Stimulated activated naive CD8-positive, alpha-beta T cell treated with anti-CD3 and anti-CD28 coated beads, Interleukin-15, Interleukin-2, amounts not matched to agents 100 ng/mL and 50 ng/mL, for 24 hours (primary cell): ENCODE results near the gene FOSL2.

ENCODE experiments used
- H3K27ac Mint-ChIP-seq: one replicate; pipeline ENCODE4 v1.8.0; 2021; ENCODE audit warnings: mild to moderate bottlenecking, mixed read lengths
- H3K27me3 Mint-ChIP-seq: one replicate; pipeline ENCODE4 v1.8.0; 2021; ENCODE audit warnings: mixed read lengths
- H3K36me3 Mint-ChIP-seq: one replicate; pipeline ENCODE4 v1.8.0; 2021; ENCODE audit warnings: low read depth, mixed read lengths
- H3K4me1 Mint-ChIP-seq: one replicate; pipeline ENCODE4 v1.8.0; 2021; ENCODE audit warnings: low read depth, mixed read lengths
- H3K4me3 Mint-ChIP-seq: one replicate; pipeline ENCODE4 v1.8.0; 2021; ENCODE audit warnings: mild to moderate bottlenecking, mixed read lengths
- H3K9me3 Mint-ChIP-seq: one replicate; pipeline ENCODE4 v1.8.0; 2021; ENCODE audit warnings: mixed read lengths

Gene FOSL2

DNA sequence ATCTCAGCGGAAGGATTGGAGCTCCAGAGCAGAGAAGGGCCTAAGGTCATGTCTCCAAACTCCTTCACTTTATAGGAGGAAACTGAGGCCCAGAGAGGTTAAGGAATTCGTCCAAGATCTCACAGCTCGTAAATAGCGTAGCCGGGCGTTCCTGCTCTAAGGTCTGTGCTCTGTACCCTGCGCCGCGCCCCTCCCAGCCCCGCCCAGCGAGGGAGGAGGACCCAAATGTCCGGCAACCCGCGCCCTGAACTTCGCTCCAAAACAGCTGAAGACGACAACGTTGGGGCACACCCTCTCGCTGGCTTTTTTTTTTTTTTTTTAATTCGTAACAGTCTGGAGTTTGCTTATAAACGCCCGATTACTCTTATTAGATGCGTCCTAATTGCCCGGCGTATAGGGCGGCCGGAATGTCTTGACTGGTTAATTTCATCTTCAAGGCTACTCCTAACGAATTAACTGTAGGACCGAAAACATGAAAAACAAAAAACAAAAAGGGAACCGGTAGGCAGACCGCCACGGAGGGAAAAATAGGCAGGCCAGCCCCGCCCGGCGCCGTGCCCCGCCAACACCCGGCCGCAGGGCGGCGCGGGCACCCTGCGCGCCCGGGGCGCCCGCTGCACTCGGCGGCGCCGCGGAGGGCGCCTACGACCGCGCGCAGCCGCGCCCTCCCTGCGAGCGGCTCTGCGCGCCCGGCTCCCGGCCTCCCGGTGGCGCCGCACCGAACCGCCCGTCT is 928 bp upstream of the FOSL2 start:
- peak overlapping the region; percentile 84 for H3K4me3 Mint-ChIP-seq
- H3K27ac Mint-ChIP-seq = peak overlapping the region; percentile 92
- H3K27me3 Mint-ChIP-seq = no peaks in the 10 kb centered on the region
- no peaks in the 10 kb centered on the region for H3K9me3 Mint-ChIP-seq
- H3K4me1 Mint-ChIP-seq = peaks cover 42% of the 10 kb centered on the region
- H3K36me3 Mint-ChIP-seq = peaks cover 4% of the 10 kb centered on the region

DNA sequence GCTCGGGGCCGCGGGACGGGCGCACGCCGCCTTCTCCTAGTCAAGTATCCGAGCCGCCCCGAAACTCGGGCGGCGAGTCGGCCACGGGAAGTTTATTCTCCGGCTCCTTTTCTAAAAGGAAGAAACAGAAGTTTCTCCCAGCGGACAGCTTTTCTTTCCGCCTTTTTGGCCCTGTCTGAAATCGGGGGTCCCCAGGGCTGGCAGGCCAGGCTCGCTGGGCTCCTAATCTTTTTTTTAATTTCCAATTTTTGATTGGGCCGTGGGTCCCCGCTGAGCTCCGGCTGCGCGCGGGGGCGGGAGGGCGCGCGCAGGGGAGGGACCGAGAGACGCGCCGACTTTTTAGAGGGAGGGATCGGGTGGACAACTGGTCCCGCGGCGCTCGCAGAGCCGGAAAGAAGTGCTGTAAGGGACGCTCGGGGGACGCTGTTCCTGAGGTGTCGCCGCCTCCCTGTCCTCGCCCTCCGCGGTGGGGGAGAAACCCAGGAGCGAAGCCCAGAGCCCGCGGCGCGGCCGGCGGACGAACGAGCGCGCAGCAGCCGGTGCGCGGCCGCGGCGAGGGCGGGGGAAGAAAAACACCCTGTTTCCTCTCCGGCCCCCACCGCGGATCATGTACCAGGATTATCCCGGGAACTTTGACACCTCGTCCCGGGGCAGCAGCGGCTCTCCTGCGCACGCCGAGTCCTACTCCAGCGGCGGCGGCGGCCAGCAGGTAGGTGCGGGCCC is 617 bp downstream of the FOSL2 start:
- Mint-ChIP-seq H3K27ac (peak overlapping the region; percentile 98), H3K36me3 (peaks cover 4% of the 10 kb centered on the region), H3K4me3 (no peak overlapping the region), H3K27me3 (no peaks in the 10 kb centered on the region), H3K9me3 (no peaks in the 10 kb centered on the region), H3K4me1 (peaks cover 26% of the 10 kb centered on the region)

DNA sequence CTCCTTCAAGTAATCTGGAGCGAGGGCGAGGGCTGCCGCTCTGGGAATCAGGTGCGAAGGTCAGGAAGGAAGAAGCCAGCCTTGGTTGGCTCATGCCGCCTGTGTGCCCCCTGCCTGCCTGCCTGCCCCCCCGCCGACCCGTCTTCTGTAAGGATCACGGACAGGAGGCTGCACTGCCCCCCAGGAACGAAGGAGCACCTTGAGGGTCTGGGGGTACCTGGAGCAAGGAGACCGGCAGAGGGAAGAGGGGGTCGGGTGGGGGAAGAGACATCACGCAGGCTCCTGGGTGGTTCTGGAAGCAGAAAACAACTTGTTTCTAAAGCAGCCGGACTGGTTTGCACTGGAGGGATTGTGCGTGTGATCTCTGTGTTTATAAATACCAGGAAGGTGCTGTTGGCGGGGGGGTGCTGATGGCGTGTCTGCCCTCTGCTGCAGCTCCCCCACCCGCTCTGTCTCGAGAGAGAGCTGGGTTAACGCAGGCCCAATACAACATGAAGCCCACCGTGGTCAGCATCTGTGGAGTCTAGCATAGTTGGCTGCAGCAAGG is 1.7 kb downstream of the FOSL2 start:
- no peak overlapping the region for H3K4me3 Mint-ChIP-seq
- H3K27me3 Mint-ChIP-seq = no peaks in the 10 kb centered on the region
- no peaks in the 10 kb centered on the region for H3K9me3 Mint-ChIP-seq
- H3K4me1 Mint-ChIP-seq = peaks cover 17% of the 10 kb centered on the region
- no peak overlapping the region for H3K27ac Mint-ChIP-seq
- H3K36me3 Mint-ChIP-seq = peaks cover 4% of the 10 kb centered on the region

DNA sequence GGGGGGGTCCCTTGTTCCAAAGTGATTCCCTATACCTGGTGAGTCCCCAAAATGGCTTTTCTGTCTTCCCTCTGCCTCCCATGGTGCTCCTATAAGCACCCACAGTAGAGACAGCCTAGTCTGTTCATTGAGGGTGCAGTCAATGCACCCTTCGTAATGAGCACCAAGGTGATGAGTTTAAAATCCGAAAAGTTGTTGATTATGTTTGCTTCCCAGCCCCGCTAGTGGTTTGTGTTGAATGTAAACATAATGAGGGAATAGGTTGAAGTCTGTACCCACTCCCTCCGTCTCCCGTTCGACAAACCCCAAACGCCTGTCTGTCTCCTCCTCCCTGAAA is 2.3 kb downstream of the FOSL2 start:
- Mint-ChIP-seq H3K9me3 (no peaks in the 10 kb centered on the region), H3K4me1 (peaks cover 11% of the 10 kb centered on the region), H3K36me3 (peaks cover 4% of the 10 kb centered on the region), H3K4me3 (no peak overlapping the region), H3K27ac (no peak overlapping the region), H3K27me3 (no peaks in the 10 kb centered on the region)

DNA sequence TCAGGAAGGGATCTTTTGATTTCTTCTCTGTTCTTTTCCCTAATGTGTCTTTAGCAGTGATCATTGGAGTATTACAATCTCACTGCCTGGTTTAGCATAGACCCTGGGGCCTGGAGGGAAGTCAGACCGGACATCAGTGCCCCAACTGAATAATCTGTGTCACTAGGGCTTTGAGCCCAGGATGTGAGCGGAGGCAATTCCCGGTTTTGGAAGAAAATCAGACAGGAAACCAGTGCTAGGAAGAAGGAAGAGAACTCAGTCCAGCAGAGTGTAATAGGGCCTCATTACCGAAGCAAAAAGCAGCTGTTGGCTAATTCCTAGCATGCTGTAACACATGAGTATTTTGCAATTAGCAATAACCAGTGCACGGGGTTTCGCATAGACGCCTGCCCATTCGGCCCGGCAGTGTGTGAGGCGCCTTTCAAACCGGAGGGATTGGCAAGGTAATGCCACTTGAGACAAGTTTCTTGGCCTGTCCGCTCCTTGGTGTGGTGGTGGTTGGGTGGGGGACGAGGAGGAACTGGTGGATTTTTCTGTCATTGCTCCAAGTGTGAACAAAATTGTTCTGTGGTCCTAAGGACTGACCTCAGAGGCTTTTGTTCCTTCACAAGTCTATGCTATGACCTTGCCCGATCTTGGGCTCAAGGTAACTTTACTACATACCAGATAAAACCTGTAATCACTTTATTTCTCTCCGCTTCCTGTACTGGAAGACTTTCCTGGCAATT is 2.8 kb downstream of the FOSL2 start:
- peaks cover 14% of the 10 kb centered on the region for H3K4me1 Mint-ChIP-seq
- no peak overlapping the region for H3K27ac Mint-ChIP-seq
- H3K9me3 Mint-ChIP-seq = no peaks in the 10 kb centered on the region
- no peaks in the 10 kb centered on the region for H3K27me3 Mint-ChIP-seq
- H3K36me3 Mint-ChIP-seq = peaks cover 10% of the 10 kb centered on the region
- H3K4me3 Mint-ChIP-seq = no peak overlapping the region

DNA sequence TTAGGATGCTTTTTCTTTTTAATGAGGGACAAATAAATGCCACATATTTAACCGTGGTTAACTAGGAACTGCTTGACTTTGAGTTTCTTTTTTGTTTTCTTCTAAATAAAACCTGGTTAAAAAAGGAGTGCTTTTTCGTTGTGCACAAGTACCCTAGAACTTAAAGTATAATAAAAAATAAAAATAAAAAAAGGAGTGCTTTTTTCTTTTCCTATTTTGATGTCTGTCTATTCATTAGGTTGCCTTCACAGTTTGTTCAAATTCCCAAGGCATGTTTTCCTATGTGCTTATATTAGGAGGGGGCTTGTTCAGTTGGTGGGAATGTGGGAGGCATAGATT is 4.4 kb downstream of the FOSL2 start:
- H3K4me1 Mint-ChIP-seq = peaks cover 18% of the 10 kb centered on the region
- no peaks in the 10 kb centered on the region for H3K9me3 Mint-ChIP-seq
- no peak overlapping the region for H3K27ac Mint-ChIP-seq
- H3K27me3 Mint-ChIP-seq = no peaks in the 10 kb centered on the region
- H3K4me3 Mint-ChIP-seq = no peak overlapping the region
- H3K36me3 Mint-ChIP-seq = peaks cover 20% of the 10 kb centered on the region

DNA sequence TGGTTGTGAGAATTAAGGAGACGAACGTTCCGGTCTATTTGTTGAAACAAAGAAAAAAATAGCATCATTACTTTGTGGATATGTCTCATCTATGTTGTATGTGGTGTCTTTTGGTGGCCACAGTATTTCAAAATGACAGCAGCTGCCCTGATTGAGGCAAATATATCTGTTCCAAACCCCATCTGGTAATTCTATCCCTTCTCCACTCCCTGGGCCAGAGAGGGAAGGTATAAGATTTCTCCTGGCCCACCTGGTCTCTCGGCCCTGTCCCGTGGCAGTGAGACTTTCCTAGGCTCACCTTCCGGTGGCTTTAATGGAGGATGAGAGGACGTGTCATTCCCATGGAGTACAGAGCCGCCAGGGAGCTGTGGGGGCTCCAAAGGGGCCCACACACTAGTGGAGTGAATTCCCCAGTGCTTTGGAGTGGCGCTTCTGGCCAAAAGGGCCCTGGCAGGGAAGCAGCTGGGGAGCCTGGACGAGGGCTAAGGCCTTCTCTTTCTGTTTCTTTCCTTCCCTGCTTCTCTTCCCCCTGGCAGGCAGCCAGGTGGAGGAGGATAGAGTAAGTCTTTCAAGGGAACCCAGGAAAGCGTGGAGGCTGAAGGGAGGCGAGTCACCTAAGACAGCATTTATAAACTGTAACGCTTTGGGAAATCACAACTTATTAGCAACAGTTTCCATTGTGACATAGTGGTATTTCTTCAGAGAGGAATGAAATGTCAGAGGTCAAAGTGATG is 5.6 kb downstream of the FOSL2 start:
- no peaks in the 10 kb centered on the region for H3K27me3 Mint-ChIP-seq
- no peaks in the 10 kb centered on the region for H3K9me3 Mint-ChIP-seq
- peaks cover 30% of the 10 kb centered on the region for H3K4me1 Mint-ChIP-seq
- H3K36me3 Mint-ChIP-seq = peaks cover 28% of the 10 kb centered on the region
- peak overlapping the region; percentile 85 for H3K27ac Mint-ChIP-seq
- H3K4me3 Mint-ChIP-seq = no peak overlapping the region

DNA sequence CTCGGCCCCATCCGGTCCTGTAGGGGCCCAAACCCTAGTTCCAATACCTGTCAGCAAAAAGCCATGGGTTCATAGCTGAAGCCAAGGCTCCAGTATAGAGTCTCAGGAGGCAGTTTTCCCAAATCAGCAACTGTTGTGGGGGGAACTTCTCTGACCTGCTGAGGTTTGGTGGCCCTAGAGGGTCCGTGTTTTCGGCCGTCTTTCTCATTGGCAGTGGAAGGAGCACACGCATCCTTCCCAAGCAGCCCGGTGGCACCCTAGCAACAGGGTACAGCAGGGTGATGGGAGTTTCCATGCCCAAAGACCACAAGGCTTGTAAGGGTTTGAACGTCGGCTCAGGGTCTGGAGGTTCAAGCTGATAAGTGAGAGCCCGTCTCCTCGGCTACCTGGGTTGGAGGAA is 6.6 kb downstream of the FOSL2 start:
- Mint-ChIP-seq H3K9me3 (no peaks in the 10 kb centered on the region), H3K4me1 (peaks cover 39% of the 10 kb centered on the region), H3K4me3 (peak overlapping the region; percentile 16), H3K27ac (peak overlapping the region; percentile 17), H3K36me3 (peaks cover 38% of the 10 kb centered on the region), H3K27me3 (no peaks in the 10 kb centered on the region)

DNA sequence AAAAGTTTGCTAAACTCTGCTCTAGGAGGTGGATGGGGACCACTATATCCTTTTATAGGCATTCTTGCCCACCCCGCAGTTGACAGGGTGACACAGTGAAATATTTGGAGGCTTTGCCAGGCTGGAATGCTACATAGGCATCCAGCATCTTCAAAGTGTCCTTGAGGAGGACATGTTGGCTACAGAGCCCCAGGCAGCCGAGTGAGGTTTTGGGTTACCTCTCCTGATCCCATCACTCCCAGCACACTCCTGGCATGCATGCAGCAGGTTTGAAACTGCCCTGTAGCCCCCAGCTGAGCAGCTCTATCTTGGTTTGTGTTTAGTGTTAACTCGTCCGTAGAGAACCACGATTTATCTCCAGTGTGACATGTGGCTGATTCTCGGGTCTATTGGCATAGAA is 7.3 kb downstream of the FOSL2 start:
- Mint-ChIP-seq H3K9me3 (no peaks in the 10 kb centered on the region), H3K4me1 (peaks cover 39% of the 10 kb centered on the region), H3K27ac (peak overlapping the region; percentile 32), H3K4me3 (no peak overlapping the region), H3K36me3 (peaks cover 45% of the 10 kb centered on the region), H3K27me3 (no peaks in the 10 kb centered on the region)

DNA sequence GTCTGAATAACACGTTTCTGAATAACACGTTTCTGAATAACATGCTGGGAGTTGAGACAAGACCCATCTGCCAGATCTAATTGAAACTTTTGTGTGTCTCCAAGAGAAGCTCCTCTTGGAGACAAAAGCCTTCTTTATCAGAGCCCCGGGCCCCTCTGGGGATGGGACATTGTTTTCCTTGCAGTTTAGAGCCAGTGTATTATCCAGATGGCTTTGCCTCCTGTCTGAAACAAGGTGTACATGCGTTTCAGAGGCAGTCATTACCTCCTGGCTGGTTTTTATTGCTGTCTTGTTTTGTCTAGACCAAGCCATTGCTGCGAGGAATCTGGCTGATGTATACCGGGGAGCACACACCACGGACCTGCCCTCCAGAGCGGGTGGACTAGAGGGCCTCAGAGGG is 7.8 kb downstream of the FOSL2 start:
- peaks cover 42% of the 10 kb centered on the region for H3K4me1 Mint-ChIP-seq
- no peaks in the 10 kb centered on the region for H3K9me3 Mint-ChIP-seq
- peak overlapping the region; percentile 32 for H3K27ac Mint-ChIP-seq
- H3K27me3 Mint-ChIP-seq = no peaks in the 10 kb centered on the region
- no peak overlapping the region for H3K4me3 Mint-ChIP-seq
- peaks cover 49% of the 10 kb centered on the region for H3K36me3 Mint-ChIP-seq

DNA sequence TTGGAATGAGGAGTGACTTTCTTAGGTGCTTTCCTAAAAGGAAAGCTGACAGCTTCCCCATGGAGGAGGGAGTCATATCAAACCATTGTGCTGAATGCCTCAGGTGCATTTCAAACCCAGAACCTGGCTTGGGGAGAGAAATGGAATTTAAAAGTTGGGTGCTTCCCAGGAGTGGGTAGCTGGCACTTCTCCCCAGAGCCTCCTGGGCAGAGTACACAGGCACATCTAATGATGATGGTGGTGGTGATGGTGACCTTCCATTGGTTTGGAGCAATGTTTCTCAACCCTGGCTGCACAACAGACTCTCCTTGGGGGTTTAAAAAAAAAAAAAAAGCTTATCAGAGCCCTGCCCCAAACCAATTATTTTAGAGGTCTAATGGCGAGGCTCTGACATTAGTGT is 8.3 kb downstream of the FOSL2 start:
- no peaks in the 10 kb centered on the region for H3K9me3 Mint-ChIP-seq
- peaks cover 47% of the 10 kb centered on the region for H3K4me1 Mint-ChIP-seq

DNA sequence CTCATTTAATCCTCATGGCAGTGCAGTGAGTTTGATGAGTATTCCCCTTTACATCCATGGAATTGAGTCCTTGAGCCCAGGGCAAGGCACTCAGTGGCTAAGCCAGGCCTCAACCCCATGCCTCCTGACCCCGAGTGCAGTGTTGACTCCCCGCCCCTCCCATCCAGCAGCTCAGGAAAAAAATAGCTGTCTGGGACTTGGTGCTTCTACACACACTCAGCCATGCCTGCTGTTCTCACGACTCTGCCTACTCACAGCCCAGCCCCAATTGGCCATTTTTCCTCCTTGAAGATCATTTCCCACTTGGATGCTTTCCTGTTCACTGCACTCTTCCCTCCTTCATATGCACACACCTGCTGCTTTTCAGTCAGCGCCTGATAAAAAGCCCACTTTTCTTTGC is 8.8 kb downstream of the FOSL2 start:
- Mint-ChIP-seq H3K9me3 (no peaks in the 10 kb centered on the region), H3K27ac (peak overlapping the region; percentile 4), H3K27me3 (no peaks in the 10 kb centered on the region), H3K4me1 (peaks cover 52% of the 10 kb centered on the region), H3K4me3 (no peak overlapping the region), H3K36me3 (peaks cover 59% of the 10 kb centered on the region)

More for the DNA sequence above, 8.3 kb downstream of the FOSL2 start:
- peaks cover 54% of the 10 kb centered on the region for H3K36me3 Mint-ChIP-seq
- no peak overlapping the region for H3K27ac Mint-ChIP-seq
- no peaks in the 10 kb centered on the region for H3K27me3 Mint-ChIP-seq
- no peak overlapping the region for H3K4me3 Mint-ChIP-seq

DNA sequence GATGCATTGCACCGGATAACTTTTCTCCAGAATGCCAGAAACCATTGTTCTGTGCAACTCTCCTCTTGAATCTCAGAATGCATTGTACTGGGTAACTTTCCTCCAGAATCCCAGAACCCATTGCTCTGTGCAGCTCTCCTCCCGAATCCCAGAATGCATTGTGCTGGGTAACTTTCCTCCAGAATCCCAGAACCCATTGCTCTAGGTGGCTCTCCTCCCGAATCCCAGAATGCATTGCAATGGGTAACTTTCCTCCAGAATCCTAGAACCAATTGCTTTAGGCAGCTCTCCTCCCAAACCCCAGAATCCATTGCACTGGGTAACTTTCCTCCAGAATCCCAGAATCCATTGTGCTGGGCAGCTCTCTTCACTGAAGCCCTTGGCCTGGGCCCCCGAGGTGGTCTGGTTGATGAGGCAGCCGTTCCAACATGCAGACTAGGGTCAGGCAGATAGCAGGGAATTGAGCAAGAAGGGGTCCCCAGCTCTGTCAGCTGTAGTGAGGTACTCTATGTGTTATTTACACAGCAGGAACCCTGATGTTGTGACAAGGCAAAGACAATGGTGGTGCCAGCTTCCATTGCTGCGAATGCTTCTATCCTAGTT is 9.4 kb downstream of the FOSL2 start:
- Mint-ChIP-seq H3K36me3 (peaks cover 64% of the 10 kb centered on the region), H3K9me3 (no peaks in the 10 kb centered on the region), H3K27ac (peak overlapping the region; percentile 4), H3K4me3 (no peak overlapping the region), H3K4me1 (peaks cover 58% of the 10 kb centered on the region), H3K27me3 (no peaks in the 10 kb centered on the region)

DNA sequence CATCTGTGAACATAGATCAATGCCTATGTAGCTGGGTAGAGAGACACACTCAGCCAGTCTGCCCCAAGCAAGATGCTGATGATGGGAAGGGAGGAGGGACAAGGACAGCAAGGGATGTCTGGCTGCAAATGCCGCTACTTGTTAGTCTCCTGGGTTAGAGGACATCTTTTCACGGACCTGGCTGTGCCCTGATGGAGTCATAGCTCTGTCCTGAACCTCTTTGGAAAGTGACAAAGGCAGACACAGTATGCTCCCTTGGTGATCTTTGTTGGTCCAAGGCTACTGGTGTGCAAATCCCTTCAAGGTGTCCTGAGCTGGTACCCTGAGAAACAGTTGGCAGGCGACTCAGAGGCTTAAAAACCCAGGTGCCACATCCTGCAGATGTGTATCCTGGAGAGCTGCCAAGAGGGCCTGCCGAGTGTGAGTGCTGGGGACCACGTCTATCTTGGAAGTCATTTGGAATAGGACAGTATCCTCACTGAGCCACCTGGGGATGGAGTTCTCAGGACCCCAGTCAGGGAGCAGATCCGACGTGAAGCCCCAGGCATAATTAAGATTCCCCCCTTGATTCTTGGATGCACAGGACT is 10.8 kb downstream of the FOSL2 start:
- H3K4me3 Mint-ChIP-seq = no peak overlapping the region
- H3K27ac Mint-ChIP-seq = peak overlapping the region; percentile 14
- H3K9me3 Mint-ChIP-seq = no peaks in the 10 kb centered on the region
- H3K27me3 Mint-ChIP-seq = no peaks in the 10 kb centered on the region
- peaks cover 73% of the 10 kb centered on the region for H3K4me1 Mint-ChIP-seq
- peaks cover 74% of the 10 kb centered on the region for H3K36me3 Mint-ChIP-seq
